Effector CD8-positive, alpha-beta T cell (primary cell): Measurements from ENCODE around the gene GPR107.
A peak's percentile ranks its signal among the peaks of the same experiment; 100 is the strongest.

ENCODE experiments used
- DNase-seq: peaks from one replicate; lab custom pipeline; 2025; lab: John Stamatoyannopoulos, UW

The GPR107 gene

GRCh38 chr9:130054325-130054786 is 650 bp downstream of the GPR107 start:
- DNase-seq, result no peak

- DNase-seq, result no peak
These were observed 1.1 kb downstream of the GPR107 start for GRCh38 chr9:130054820-130055219.

- no peak for DNase-seq
These were observed 4.4 kb downstream of the GPR107 start for GRCh38 chr9:130058154-130058553.

- no peak for DNase-seq
These were observed 5.2 kb downstream of the GPR107 start for GRCh38 chr9:130058887-130059286.

- DNase-seq, result no peak
These were observed 6.6 kb downstream of the GPR107 start for GRCh38 chr9:130060296-130060695.

- no peak for DNase-seq
These were observed 9.0 kb downstream of the GPR107 start for GRCh38 chr9:130062750-130063149.

GRCh38 chr9:130064621-130065020 is 10.9 kb downstream of the GPR107 start:
- DNase-seq, result no peak

GRCh38 chr9:130069048-130069447 is 15.3 kb downstream of the GPR107 start:
- DNase-seq, result no peak

GRCh38 chr9:130072515-130073235 is 19.0 kb downstream of the GPR107 start:
- no peak for DNase-seq

GRCh38 chr9:130073373-130073772 is 19.7 kb downstream of the GPR107 start:
- no peak for DNase-seq

- DNase-seq, result no peak
These were observed 24.8 kb downstream of the GPR107 start for GRCh38 chr9:130078547-130078946.

GRCh38 chr9:130084337-130084736 is 30.6 kb downstream of the GPR107 start:
- DNase-seq, result no peak

GRCh38 chr9:130088051-130088450 is 34.3 kb downstream of the GPR107 start:
- no peak for DNase-seq

- no peak for DNase-seq
These were observed 35.4 kb downstream of the GPR107 start for GRCh38 chr9:130089141-130089540.

GRCh38 chr9:130090915-130091314 is 37.2 kb downstream of the GPR107 start:
- no peak for DNase-seq

- no peak for DNase-seq
These were observed 39.2 kb downstream of the GPR107 start for GRCh38 chr9:130092910-130093309.

- DNase-seq, result no peak
These were observed 42.2 kb downstream of the GPR107 start for GRCh38 chr9:130095872-130096271.

- DNase-seq, result no peak
These were observed 47.0 kb downstream of the GPR107 start for GRCh38 chr9:130100681-130101080.

GRCh38 chr9:130101915-130102314 is 48.2 kb downstream of the GPR107 start:
- no peak for DNase-seq

- DNase-seq, result no peak
These were observed 50.9 kb downstream of the GPR107 start for GRCh38 chr9:130104491-130105193.

GRCh38 chr9:130106860-130107233 is 53.1 kb downstream of the GPR107 start:
- DNase-seq, result no peak

GRCh38 chr9:130107234-130107861 is 53.6 kb downstream of the GPR107 start:
- peak; percentile 74 for DNase-seq

- DNase-seq, result no peak
These were observed 54.2 kb downstream of the GPR107 start for GRCh38 chr9:130107955-130108354.
